Measurements from ENCODE around the gene NCOA7.
"Not testable (repeated sequence)": the region's sequence is repeated elsewhere in the genome, so short reads cannot be mapped to it uniquely, and the experiment has no call there.

- TF ChIP-seq POLR2A (IDR thresholded peaks at IDR 0.05): not testable (repeated sequence)
- TF ChIP-seq, protein P1, sequence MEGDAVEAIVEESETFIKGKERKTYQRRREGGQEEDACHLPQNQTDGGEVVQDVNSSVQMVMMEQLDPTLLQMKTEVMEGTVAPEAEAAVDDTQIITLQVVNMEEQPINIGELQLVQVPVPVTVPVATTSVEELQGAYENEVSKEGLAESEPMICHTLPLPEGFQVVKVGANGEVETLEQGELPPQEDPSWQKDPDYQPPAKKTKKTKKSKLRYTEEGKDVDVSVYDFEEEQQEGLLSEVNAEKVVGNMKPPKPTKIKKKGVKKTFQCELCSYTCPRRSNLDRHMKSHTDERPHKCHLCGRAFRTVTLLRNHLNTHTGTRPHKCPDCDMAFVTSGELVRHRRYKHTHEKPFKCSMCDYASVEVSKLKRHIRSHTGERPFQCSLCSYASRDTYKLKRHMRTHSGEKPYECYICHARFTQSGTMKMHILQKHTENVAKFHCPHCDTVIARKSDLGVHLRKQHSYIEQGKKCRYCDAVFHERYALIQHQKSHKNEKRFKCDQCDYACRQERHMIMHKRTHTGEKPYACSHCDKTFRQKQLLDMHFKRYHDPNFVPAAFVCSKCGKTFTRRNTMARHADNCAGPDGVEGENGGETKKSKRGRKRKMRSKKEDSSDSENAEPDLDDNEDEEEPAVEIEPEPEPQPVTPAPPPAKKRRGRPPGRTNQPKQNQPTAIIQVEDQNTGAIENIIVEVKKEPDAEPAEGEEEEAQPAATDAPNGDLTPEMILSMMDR (IDR thresholded peaks at IDR 0.05): not testable (repeated sequence)
Observed at GRCh38 chr6:125911051-125911451, 120.3 kb downstream of the NCOA7 start.

Data from thyroid gland (tissue), 4 donors.